WTC11 (cell line): ENCODE data around the gene TMTC3. TPM values are rescaled to one million over a fixed set of nuclear protein-coding genes. Genes with fewer than 3 reads are reported as not detected.

Source experiments
- total RNA-seq: library from RNA; stranded (reverse); gene quantifications from 3 replicates; pipeline ENCODE4 v1.2.3, GENCODE V29; 2021

Gene TMTC3
- total RNA-seq, 1 experiment from 2014 or later, result 38.8 TPM

Other genes starting within 250 kb of the TMTC3 start
- 0.07 TPM in 1 of 3 replicates, not detected in the others for gene C12orf50, start 112.9 kb upstream of the TMTC3 start, total RNA-seq
- 9.6 to 12.3 TPM (median 10.7 TPM) in 3 replicates for gene CEP290, start 219 bp upstream of the TMTC3 start, total RNA-seq